Left ventricle myocardium inferior (tissue), 1 donor: ENCODE measurements around the gene KLRK1. TPM values are rescaled to one million over a fixed set of nuclear protein-coding genes. Genes with fewer than 3 reads are reported as not detected.

Experiments
- DNase-seq: peaks from one replicate; pipeline ENCODE4 v3.0.0-alpha.2; 2020
- H3K27ac ChIP-seq: fragments of 200-600 bp; replicated peaks from 2 replicates; pipeline ENCODE4 v1.8.0; 2021
- H3K27me3 ChIP-seq: fragments of 200-600 bp; 2 replicates; pipeline ENCODE4 v1.8.0; 2021; ENCODE audit warnings: low read depth
- H3K36me3 ChIP-seq: fragments of 200-600 bp; 2 replicates; pipeline ENCODE4 v1.8.0; 2021
- H3K4me1 ChIP-seq: fragments of 200-600 bp; 2 replicates; pipeline ENCODE4 v1.8.0; 2021
- H3K4me3 ChIP-seq: fragments of 200-600 bp; 2 replicates; pipeline ENCODE4 v1.8.0; 2021; ENCODE audit warnings: mild to moderate bottlenecking, moderate library complexity
- H3K9me3 ChIP-seq: fragments of 200-600 bp; replicated peaks from 2 replicates; pipeline ENCODE4 v1.8.0; 2021
- intact Hi-C: fragments of 100-400 bp; cut with micrococcal nuclease; formaldehyde crosslinking; loops from one replicate; pipeline ENCODE4 v1.11.0; 2022
- total RNA-seq: library from RNA; stranded (reverse); fragmentation: NEBNext Ultra II Directional; extraction: Animal tissue kit (Norgen Biotek cat#: 25700); gene quantifications from one replicate; pipeline ENCODE4 v1.2.1, GENCODE V29; 2021
- TF ChIP-seq, protein P1 (sequence below): fragments of 200-600 bp; IDR thresholded peaks from 2 replicates; pipeline ENCODE4 v1.8.0; 2021; ENCODE audit warnings: antibody characterized with exemption, mild to moderate bottlenecking, borderline replicate concordance
- donor health status: DM: no; HTN: yes; CAD: no; lungs with severe emphysema.

Gene KLRK1
- total RNA-seq, 1 donor from 2014 or later, result 0.36 TPM

DNA sequence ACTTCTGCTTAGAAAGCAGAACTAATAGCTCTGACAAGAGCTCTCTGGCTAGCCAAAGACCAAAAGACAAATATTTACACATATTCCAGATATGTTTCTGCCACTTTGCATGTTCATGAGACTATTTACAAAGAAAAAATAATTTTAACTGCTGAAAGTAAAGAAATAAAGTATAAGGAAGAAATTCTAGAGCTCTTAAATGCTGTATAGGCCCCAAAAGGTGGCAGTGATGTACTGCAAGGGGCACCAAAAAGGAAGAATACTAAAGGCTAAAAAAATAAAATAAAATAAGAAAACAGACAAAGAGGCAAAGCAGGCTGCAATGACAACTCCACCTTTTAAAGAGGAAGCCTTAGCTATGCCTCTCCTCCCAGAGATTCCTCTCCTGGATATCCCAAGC is 23.0 kb downstream of the KLRK1 start:
- Histone ChIP-seq H3K4me3 (no peak overlapping the region), H3K27me3 (no peaks in the 10 kb centered on the region), H3K9me3 (no peaks in the 10 kb centered on the region), H3K36me3 (no peaks in the 10 kb centered on the region), H3K27ac (peak overlapping the region; percentile 96), H3K4me1 (peaks cover 38% of the 10 kb centered on the region)
- TF ChIP-seq, protein P1, sequence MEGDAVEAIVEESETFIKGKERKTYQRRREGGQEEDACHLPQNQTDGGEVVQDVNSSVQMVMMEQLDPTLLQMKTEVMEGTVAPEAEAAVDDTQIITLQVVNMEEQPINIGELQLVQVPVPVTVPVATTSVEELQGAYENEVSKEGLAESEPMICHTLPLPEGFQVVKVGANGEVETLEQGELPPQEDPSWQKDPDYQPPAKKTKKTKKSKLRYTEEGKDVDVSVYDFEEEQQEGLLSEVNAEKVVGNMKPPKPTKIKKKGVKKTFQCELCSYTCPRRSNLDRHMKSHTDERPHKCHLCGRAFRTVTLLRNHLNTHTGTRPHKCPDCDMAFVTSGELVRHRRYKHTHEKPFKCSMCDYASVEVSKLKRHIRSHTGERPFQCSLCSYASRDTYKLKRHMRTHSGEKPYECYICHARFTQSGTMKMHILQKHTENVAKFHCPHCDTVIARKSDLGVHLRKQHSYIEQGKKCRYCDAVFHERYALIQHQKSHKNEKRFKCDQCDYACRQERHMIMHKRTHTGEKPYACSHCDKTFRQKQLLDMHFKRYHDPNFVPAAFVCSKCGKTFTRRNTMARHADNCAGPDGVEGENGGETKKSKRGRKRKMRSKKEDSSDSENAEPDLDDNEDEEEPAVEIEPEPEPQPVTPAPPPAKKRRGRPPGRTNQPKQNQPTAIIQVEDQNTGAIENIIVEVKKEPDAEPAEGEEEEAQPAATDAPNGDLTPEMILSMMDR, result no peak
- no peak for DNase-seq
- intact Hi-C loops, result no loop called here

DNA sequence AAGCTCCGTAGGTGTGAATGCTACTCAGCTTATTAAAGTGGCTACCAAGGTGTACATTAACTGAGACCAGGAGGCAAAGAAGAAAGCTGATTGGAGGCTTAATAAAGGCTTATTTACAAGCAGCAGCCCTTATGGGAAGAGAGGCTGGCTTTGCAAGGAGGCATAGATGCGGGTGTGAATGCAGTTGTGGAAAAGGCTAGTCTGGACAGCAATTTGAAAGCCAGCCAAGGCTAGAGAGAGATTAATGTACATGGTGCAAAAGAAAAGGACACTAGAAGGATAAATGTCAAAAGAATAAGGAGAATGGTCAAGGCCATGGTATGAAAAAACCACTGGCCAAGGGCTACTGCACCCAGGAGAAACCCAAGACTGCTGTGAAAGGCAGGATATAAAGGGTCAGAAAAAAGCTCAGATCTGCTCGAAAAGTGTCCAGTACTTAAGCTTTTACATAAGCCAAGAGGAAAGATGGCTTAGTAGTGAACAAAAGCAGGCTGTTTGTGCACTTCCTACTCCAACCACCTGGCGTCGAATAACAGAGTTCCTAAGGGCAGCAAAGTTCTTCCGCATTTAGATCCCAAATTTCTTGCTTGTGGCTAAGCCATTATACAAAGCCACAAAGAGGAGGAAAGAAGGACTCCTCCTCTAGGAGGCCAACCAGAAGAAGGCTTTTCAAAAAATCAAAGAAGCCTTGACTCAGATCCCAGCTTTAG is 24.0 kb downstream of the KLRK1 start:
- H3K27me3 ChIP-seq, result no peaks in the 10 kb centered on the region
- TF ChIP-seq, protein P1, result peak; percentile 29
- H3K36me3 ChIP-seq, result no peaks in the 10 kb centered on the region
- no peak for DNase-seq
- no peaks in the 10 kb centered on the region for H3K9me3 ChIP-seq
- peak overlapping the region; percentile 75 for H3K4me3 ChIP-seq
- H3K27ac ChIP-seq, result peak overlapping the region; percentile 96
- intact Hi-C loops, result no loop called here
- peaks cover 45% of the 10 kb centered on the region for H3K4me1 ChIP-seq

DNA sequence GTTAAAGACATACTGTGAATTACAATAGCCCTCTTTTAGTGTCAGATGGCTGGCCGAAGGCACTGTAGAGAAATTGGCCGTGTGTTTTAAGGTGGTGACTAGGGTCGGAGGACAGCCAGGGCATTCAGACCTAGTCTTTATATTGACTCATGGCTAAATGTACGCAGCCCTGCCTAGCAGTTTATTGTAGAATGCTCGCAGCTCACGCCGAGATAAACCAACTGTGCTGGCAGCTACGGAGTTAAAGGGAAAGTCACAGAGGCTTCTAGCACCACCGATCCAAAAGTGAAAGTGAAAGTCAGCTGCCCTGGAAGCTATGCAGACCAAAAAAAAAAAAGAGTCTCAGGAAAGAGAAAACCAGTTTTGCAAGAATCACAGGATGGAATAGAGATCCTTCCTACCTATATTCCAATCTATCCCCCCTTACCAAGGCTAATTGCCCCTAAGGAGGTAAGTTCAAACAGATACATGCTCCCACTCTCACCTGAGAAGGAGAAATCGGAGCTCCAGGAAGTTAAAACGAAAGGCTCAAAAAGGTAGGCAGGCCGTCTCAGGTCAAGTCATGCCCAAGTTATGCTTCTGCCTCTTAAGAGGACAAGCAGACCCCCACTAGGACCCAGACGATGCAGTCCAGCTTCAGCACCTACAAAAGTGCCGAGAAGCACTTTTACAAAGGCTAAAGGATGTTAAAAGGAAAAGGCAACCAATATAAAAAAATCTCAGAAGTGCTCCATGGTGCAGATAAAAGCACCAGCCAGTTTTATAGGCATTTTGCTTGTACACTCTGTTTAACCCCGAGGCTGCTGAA is 24.8 kb downstream of the KLRK1 start:
- peak overlapping the region; percentile 96 for H3K27ac ChIP-seq
- peak; percentile 28 for DNase-seq
- TF ChIP-seq, protein P1, result no peak
- H3K9me3 ChIP-seq, result no peaks in the 10 kb centered on the region
- no peaks in the 10 kb centered on the region for H3K36me3 ChIP-seq
- peaks cover 45% of the 10 kb centered on the region for H3K4me1 ChIP-seq
- H3K4me3 ChIP-seq, result peak overlapping the region; percentile 75
- intact Hi-C loops, result no loop called here
- H3K27me3 ChIP-seq, result no peaks in the 10 kb centered on the region

DNA sequence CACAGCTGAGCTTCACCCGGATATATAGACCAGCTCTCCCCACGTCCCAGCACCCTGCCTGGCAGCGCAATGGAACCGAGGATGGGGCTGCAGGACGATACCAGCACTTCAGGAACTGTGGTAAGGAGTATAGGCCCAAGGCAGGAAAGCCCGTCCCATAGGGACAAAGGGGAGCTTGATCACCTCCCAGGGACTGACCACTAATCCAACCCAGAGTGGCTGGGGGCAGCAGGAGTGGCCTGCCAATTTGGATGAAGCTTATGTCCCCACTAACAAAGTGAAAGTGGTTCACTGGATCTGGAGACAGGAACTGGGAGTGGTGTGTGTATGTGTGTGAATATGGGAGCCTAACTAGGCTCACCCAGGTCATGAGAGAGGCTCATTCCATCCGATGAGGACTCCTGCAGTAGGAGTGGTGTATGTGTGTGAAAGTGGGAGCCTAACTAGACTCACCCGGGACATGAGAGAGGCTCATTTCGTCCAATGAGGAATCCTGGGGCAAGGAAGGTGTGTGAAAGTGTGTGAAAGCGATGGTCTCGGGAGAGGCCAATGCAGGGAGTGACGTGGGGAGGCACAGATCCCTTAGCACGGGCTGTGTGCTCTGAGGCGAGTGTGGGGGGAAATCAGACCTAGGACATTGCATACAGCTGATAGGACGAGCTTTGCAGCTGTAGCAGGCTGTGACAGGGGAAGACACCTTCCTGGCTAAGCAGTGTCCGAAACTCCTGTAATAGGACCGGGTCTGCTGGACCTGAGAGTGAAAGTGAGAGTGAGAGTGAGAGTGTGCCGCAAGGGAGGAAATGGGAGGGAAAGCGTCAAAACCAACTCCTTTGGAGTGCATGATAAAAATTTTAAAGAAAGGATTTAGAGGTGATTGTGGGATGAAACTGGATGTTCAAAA is 25.7 kb downstream of the KLRK1 start:
- intact Hi-C loops, result no loop called here
- Histone ChIP-seq H3K27ac (peak overlapping the region; percentile 96), H3K4me3 (peak overlapping the region; percentile 75), H3K4me1 (peaks cover 45% of the 10 kb centered on the region), H3K36me3 (no peaks in the 10 kb centered on the region), H3K27me3 (no peaks in the 10 kb centered on the region), H3K9me3 (no peaks in the 10 kb centered on the region)
- TF ChIP-seq, protein P1, result no peak
- peak; percentile 26 for DNase-seq

DNA sequence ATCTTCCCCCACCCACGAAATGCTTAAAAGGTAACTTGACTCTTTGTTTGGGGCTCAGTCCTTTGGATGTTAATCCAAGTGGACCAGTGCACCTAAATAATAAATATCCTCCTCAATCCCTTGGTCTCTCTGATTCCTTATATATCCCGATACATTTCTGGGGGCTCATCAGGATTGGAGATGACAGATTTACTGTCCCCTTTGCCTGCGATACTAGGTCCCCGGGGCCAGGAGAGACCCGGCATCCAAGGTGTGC is 26.3 kb downstream of the KLRK1 start:
- TF ChIP-seq, protein P1, result no peak
- peaks cover 45% of the 10 kb centered on the region for H3K4me1 ChIP-seq
- intact Hi-C loops, result no loop called here
- DNase-seq, result no peak
- no peaks in the 10 kb centered on the region for H3K27me3 ChIP-seq
- H3K4me3 ChIP-seq, result peak overlapping the region; percentile 75
- peak overlapping the region; percentile 96 for H3K27ac ChIP-seq
- no peaks in the 10 kb centered on the region for H3K9me3 ChIP-seq
- H3K36me3 ChIP-seq, result no peaks in the 10 kb centered on the region
